Activated CD8-positive, alpha-beta memory T cell treated with anti-CD3 and anti-CD28 coated beads, Interleukin-2, amount 50 U/mL, for 4 hours (primary cell): ENCODE data around the gene AMMECR1L.
"Not testable (repeated sequence)": the region's sequence is repeated elsewhere in the genome, so short reads cannot be mapped to it uniquely, and the experiment has no call there.

Source experiments
- DNase-seq: peaks from one replicate; pipeline ENCODE4 v3.0.0-alpha.2; 2020

The AMMECR1L gene

DNA sequence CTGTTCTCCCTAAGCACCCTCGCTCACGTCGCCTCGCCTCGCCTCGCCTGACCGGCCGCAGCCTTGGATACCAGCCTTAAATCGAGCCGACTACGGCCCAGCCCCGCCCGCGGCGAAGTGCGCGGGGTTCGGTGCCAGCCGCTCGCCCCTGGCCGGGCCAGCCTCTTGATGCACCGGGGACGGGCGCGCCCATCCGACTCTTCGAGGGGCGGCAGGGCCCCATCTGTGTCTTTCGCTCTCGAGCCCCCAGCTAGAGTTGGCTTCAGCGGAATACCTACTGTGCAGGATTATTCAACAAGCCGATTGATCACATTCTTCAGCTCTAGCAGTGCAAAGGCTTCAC is 808 bp upstream of the AMMECR1L start:
- not testable (repeated sequence) for DNase-seq

DNA sequence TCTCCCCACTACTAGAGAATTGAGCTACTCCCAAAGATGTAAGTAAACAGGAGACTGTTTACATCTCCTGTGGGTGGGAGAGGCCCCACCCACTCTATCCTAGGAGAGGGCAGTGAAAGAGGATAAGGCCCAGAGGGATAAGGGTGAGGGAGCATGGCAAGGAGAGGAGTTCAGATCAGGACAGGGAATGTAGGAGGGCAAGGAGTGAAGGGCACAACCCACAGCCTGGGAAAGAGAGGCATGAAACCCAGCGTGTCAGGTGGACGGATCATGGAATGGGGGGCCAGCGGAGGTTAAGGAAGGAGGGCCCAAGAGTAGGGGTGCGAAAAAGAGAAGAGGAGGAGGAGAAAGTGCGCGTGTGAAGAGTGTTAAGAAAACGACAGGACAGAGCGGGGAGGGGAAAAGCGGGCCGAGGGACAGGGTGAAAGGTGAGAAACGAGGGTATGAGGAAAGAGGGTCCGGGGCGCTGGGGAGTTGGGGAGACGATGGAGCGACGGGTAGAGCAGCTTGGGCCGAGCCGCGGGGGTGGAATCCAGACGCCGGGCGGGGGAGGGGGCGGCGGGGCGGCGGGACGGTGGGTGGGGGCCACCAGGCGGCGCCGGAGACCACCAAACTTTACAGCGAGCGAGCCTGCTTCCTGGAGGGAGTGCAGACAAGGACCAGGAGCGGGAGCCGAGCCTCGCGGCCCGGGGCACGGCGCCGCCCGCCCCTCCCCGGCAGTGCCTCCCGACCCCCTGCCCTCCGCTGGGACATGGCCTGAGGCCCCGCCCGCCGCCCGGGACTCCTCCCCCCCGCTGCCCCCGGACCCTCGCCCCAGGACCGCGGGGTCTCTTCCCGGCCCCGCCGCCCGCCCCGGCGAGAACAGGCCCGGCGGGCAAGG is 655 bp downstream of the AMMECR1L start:
- DNase-seq = peak; percentile 46

DNA sequence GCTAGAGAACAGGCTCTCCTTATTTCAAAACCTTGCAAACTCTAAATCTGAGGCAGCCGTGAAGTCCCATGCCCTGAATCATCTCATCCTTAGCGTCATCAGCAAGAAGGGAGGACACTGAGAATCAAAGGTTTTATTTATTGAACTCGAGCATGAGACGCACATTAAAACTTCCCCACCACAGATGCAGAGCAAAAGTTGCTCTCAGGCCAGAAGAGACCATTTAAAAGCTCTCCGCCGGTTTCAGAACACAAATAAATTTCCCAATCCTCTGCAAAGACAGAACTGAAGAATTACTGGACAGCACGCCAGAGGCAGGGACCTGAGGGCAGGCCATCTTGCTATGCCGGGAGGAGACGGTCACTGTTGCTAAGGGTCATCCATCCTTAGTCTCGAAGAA is 1.3 kb downstream of the AMMECR1L start:
- no peak for DNase-seq

DNA sequence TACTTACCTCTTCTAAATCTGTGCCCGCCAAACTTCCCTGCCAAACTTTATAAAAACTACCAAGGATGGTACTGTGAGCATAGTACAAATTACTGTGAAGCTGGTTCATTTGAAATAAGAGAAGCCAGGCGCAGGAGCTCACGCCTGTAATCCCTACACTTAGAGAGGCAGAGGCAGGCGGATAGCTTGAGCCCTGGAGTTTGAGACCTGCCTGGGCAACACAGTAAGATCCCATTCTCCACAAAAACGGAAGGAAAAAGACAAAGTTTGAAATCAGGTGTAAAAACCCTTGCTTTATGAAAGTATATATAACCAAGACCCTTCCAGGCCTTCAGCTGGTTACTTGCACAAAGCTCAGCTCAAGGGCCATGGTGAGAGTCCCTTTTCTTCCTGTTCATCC is 5.9 kb downstream of the AMMECR1L start:
- DNase-seq = no peak

- DNase-seq = no peak
These were observed 8.1 kb downstream of the AMMECR1L start for GRCh38 chr2:127877626-127878025.

DNA sequence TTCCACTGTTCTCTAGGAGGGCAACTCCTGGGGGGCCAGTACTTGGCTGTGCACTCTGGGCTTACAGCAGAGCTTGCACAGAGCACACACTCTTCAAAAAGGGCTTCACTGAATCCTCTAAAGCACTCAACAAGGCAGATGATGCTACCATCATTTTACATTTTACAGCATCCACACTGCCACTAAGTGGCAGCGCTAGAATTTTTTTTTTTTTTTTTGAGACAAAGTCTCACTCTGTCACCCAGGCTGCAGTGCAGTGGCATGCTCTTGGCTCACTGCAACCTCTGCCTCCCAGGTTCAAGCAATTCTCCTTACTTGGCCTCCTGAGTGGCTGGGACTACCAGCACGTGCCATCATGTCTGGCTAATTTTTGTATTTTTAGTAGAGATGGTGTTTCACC is 8.6 kb downstream of the AMMECR1L start:
- no peak for DNase-seq

DNA sequence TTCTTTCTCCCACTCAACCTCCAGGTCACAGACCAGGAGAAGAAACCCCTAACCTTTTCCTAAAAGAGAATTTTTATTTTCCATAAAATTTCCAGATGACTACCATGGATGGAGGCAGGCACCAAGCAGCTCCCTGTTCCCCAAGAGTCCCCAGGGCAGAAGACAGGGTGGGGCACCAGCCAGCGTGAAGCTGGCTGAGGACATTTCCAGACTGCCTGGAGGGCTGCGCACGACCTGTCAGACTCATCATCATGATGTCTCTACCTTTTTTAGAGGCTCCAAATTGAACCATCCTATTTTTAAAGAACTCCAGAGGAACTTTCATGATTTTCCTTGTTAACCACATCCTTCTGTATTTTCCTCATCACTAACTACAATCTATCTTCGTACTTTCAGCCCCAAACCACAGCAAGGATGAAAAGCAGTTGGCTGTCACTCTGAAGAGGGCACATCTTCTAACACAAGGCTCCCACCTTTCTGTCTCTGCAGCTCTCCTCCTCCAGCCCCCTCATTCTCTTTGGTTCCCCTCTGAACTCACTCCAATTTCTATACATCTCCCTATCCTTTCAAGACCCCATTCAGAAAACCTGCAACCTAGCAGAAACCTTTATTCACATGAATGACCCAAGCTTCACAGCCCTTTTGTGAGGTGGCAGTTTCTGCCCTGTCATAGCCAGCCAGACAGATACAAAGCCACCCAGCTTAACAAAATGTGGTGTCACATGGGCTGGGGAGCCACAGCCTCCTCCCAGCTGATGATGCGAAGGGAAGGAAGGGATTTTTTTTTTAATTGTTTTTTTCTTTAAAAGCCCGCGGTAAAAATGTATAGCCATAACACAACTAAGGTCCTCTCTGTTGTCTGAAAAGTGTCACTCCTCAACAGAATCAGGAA is 11.1 kb downstream of the AMMECR1L start:
- no peak for DNase-seq

DNA sequence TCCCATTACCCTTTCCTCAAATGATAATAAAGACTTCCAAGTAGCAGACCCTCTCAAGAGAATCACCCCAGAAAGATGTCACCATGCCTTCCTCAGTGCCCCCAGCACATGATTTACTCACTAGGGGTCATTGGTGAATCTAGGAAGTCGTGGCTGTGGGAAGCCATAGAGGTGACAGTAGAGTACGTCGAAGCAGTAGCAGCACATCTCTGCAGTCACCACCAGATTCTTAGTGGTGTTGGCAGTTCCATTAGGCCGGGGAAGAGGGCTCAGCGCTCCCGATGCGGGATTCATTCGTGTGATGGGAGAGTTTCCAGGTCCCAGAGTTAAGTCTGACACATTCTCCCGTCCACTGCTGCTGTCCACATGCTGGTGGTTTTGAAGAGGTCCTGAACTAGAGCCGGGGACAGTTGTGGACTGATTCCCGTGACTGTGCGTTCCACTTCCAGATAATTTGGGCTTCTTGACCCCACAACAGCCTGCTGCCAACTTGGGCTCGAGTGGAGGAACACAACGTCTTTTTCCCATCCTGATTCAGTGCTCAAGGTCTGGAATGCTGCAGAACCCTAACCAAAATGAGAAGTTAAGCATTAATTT is 12.0 kb downstream of the AMMECR1L start:
- no peak for DNase-seq

GRCh38 chr2:127872354-127872753 is 13.4 kb downstream of the AMMECR1L start:
- DNase-seq = no peak

GRCh38 chr2:127865926-127866325 is 19.8 kb downstream of the AMMECR1L start:
- DNase-seq = no peak

GRCh38 chr2:127864877-127865276 is 20.9 kb downstream of the AMMECR1L start:
- no peak for DNase-seq

GRCh38 chr2:127862228-127862627 is 23.5 kb downstream of the AMMECR1L start:
- DNase-seq = no peak

DNA sequence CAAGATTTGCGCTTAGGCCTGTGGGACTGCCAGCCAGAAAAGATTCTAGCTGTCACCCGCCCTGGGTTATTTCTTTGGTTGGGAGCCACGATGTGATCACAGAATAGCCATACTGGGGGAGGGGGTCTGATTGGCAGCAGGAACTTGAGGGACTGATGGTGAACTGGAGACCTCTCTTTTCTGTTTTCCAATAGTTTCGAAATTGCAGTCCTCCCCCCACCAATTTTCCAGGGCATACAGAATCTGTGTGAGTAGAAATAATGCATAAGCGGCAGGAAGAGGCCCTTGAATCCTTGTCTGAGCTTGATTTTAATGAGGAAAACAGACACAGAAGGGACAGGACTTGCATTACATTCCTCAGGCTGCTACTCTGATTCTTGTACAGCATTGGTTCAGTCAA is 25.6 kb downstream of the AMMECR1L start:
- DNase-seq = no peak

DNA sequence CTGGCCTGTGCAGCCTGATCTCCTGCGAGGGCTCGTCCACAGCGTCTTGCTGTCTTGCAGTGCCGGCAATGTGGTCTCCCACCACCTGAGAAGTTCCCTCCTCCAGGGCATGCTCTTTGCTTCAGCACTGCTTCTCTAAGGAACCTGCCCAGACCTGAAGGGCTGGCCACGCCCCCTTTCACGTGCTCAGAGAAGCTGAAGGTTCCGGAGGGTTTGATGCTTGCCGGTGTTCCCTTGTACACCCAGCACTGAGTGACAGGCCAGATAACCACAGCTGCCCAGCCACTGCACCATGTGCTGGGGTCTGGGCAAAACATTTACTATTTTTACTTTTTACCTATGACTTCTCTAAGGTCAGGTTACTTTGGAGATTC is 26.1 kb downstream of the AMMECR1L start:
- DNase-seq = peak; percentile 72

DNA sequence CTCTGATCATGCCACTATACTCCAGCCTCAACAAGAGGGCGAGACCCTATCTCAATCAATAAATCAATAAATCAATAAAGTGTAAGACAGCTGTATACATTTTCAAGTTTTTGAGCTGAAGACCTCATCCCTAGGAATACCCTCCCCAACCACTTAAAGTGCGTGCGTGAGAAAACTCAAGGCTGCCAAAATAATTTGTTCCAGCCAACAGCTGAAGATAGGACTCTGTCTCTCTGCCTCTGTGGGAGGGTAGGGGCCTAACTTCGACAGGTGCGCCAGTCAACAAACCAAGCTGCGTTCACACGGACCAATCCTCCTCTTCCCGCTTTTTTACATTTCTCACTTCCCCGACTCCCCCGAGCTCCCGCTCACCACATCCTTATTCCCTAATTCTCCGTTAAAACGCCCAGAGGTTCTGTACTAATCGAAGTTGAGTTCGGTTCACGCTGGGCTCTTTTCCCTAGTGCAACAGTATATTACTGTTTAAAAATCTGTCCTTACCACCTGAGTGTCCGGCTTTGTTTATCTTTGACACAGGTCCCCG is 28.4 kb downstream of the AMMECR1L start:
- no peak for DNase-seq

- DNase-seq = no peak
These were observed 32.1 kb downstream of the AMMECR1L start for GRCh38 chr2:127853671-127854070.

DNA sequence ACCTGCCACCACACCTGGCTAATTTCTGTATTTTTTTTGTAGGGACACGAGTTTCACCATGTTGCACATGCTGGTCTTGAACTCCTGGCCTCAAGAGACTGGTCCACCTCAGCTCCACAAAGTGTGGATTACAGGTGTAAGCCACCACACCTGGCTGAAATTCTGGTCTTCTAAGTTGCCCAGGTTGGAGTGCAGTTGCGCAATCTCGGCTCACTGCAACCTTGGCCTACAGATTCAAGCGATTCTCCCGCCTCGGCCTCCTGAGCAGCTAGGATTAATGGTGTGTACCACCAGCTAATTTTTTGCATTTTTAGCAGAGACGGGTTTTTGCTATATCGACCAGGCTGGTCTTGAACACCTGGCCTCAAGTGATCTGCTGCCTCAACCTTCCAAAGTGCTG is 33.4 kb downstream of the AMMECR1L start:
- no peak for DNase-seq

- DNase-seq = no peak
These were observed 37.8 kb downstream of the AMMECR1L start for GRCh38 chr2:127847931-127848330.

GRCh38 chr2:127844973-127845372 is 40.8 kb downstream of the AMMECR1L start:
- no peak for DNase-seq

- DNase-seq = no peak
These were observed 42.1 kb downstream of the AMMECR1L start for GRCh38 chr2:127843677-127844076.

DNA sequence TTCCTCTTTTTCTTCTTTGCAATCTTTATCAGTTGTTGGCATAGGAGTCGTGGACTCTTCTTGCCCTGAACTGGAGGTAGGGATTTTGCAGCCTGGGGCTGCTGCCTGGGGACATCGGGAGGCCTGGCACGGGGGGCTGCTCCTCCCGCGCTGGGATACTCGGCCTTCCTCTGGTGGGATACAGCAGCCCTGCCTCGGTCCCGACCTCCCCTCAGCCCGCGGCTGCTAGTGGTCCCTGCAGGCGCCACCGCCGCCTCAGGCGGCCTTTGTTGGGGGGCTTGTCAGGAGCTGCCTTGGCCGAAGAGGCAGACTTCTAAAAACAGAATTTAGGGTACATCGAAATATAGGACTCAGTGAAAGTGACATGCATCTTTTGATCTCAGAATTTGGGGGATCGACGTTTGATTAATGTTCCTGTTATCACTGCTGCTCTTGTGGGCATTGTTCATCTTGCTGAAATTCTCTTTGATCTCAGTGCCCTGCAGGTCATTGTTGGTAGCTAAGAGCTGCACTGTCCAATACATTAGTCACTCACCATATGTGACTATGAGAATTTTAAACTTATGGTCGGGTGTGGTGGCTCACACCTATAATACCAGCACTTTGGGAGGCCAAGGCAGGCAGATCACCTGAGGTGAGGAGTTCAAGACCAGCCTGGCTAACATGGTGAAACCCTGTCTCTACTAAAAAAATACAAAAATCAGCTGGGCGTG is 44.1 kb downstream of the AMMECR1L start:
- no peak for DNase-seq

DNA sequence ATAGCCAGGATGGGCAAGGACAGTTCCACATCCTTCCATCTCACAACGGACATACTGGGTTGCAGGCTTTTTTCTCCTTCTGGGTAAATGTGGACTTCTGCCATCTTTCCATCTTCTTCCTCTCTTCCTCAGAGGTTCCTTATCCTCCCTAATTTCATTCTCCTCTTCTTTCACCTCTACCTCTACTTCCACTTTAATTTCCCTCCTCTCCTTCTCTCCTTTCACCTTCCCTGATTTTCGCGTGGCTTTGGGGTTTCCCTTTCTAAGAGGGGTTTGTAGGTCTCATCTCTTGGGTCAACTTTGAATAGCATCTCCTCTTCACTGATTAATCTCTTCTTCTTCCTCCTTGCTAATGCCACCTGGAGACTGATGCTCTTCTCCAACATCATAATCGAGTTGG is 44.9 kb downstream of the AMMECR1L start:
- no peak for DNase-seq

GRCh38 chr2:127834951-127835350 is 50.8 kb downstream of the AMMECR1L start:
- no peak for DNase-seq
